HG03095 (cell line): ENCODE measurements around the gene CACNG1.
"Not testable (repeated sequence)": the region's sequence is repeated elsewhere in the genome, so short reads cannot be mapped to it uniquely, and the experiment has no call there.

Experiments used
- ATAC-seq: cut with Tn5 transposase; IDR thresholded peaks from one replicate; pipeline ENCODE4 v1.9.1; 2021; ENCODE audit warnings: moderate library complexity; ENCODE audit not compliant: unreplicated experiment

The CACNG1 gene

DNA sequence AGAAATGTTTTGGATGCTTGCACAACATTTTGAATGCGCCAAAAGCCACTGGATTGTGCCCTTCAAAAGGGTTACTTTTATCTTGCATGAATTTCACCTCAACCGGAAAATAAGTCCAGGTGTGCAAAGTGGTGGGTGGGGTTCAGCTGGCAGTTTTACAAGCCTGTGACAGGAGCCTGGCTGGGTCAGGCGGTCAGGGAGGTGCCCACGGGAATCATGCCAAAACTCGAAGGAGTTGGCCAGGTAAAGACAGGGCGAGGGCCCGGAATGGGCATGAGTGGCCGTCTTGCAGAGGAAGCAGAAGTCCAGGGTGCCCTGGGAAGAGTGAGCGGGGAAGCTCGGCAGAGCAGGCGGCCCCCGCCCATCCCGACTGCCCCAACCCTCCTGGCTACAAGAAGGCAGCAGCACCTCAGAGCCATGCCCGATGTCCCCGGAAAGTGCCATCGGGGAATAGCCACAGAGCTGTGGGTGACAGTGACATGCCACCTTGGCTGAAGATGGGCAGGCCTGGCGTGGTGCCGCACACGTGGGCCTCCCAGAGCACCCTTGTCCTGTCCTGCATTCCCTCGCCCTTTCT is 19.1 kb upstream of the CACNG1 start:
- ATAC-seq: no peak

DNA sequence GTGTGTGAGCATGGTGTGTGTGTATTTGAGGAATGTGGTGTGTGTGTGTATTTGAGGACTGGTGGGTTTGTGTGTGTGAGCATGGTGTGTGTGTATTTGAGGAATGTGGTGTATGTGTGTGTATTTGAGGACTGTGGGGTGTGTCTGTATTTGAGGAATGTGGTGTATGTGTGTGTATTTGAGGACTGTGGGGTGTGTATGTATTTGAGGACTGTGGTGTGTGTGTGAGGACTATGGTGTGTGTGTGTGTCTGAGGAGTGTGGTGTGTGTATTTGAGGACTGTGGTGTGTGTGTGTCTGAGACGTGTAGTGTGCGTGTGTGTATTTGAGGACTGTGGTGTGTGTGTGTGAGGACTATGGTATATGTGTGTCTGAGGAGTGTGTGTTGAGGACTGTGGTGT is 18.0 kb upstream of the CACNG1 start:
- no peak for ATAC-seq

DNA sequence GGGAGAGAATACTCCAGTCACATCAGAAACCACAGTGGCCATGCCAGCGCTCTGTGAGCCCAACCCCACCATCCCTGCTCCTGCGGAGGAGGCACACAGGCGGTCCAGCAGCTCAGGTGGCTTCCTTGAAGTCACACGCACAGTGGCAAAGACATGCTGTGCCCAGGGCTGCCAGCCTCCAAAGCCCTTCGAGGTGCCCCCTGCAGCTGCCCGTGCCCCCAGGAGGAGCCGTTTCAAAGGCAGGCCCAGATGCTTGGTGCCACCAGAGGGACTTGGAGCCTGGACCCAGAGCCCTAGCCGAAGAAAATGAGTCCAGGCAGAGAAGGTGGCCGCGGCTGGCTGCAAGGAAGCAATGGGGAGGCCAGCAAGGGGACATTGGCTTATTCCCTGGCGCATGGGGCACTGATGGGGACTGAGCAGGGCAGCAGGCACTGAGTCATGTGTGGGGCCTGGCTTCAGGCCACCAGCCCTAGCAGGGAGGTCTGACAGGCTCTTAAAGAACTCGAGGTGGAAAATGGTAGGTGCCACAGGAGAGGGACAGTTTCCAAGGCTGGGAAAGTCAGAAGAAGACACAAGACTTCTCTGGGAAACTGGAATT is 17.2 kb upstream of the CACNG1 start:
- ATAC-seq: no peak

DNA sequence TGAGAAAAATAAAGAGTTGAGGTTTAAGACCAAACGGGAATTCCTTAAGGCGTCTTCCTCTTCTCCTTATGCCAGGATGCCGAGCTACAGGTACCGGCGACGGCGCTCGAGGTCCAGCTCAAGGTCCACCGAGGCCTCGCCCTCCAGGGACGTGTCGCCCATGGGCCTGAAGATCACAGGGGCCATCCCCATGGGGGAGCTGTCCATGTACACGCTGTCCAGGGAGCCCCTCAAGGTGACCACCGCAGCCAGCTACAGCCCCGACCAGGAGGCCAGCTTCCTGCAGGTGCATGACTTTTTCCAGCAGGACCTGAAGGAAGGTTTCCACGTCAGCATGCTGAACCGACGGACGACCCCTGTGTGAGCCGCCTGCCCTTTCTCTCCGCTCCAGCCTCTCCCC is 13.7 kb upstream of the CACNG1 start:
- no peak for ATAC-seq

DNA sequence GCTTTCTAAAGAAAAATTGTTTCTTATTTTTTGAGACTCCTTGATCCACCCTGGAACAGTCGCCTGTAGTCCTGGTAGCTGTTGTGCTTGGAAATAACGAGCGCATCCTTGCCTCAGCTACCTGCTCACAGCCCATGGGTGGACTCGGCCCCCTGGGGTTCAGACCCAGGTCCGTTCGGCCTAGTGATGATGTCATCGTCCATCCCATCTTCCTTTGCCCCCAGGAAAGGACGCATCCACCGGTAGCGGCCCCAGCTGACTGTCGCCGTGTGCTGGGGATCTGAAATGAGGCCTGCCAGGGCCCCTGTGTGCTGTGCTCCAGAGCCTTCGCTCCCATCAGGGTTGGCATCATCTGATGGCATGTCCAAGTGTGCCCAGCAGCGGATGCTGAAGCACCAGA is 12.0 kb upstream of the CACNG1 start:
- no peak for ATAC-seq

DNA sequence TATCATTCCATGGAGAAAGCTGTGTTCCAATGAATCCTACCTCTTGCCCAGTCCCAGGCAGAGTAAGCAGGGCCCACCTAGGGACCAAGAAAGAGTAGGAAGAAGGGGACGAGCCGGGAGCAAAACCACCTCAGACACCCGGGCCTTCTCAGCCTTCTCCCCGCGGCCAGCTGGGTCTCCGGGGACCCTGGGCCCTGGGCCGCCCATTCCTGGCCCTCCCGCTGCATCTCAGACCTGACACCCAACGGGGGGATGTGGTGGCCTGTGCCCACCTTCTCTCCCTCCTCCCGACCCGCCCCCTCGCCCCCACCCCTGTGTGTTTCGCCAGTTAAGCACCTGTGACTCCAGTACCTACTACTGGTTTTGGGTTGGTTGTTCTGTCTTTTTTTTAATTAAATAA is 11.4 kb upstream of the CACNG1 start:
- no peak for ATAC-seq

DNA sequence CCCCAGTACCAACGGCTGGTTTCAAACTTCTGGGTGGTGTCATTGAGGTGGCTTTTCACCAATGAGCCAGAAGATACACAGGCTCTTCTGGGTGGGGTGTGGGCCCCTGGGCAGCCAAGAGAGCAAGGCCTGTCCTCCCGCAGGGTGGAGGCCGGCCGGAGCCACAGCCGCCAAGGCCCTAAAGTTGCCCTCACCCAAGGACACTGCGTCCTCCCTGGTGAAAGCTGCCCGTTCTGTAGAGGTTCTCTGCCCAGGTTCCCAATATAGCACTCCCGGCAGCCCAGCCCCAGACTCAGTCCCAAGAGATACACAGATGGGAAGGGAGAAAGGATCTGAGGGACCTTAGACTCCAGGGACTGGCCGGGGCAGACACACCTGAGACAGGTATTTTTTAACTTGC is 10.7 kb upstream of the CACNG1 start:
- no peak for ATAC-seq

DNA sequence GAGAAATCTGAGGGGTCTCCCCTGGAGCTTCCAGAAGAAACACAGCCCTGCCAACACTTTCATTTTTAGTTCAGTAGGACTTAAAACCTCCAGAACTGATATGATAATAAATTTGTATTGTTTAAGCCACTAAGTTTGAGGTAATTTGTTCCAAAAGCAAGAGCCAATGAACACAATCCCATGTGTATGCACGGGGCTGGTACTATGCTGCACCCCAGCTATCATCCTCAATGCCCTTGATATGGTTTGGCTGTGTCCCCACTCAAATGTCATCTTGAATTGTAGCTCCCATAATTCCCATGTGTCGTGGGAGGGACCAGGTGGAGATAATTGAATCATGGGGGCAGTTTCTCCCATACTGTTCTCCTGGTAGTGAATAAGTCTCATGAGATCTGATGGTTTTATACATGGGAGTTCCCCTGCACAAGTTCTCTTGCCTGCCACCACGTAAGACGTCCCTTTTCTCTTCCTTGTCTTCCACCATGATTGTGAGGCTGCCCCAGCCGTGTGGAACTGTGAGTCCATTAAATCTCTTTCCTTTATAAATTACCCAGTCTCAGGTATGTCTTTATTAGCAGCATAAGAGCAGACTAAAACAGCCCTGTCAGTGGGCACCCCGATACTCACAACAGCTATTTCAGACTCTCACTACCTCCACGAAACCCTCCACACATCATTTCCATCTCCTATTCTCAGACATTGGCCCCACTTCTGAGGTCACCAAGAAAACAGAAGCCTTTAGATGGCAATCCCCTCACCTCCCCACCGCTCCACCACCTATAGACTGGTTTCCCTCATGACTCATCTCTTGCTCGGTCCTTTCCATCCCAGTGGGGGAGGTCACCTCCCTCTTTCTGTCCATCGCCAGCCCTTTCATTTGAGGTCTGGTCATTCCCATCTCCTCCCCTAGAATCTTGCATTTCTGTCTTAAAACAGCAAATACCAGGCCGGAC is 8.9 kb upstream of the CACNG1 start:
- no peak for ATAC-seq

DNA sequence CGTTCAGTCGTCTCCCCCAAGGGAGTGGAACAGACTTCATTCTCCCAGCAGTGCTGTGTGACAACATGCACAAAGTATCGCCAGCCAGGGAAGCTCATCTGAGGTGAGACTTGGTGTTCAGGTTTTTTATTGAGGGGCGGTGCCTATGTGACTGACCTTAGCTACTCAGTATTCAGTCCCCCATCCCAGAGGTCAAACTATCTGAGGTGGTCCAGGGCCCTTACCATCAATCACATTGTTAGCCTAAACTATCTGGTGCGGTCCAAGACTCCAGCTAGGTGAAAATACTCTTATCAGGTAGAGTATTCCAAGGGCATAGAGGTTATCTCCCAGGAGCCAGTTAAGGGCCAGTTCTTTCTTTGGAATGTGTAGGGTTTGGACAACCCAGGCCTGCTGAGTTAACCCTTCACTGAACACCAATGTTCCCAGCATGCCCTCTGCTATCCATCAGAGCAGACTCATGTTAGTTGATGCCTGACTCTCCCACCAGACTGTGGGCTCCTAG is 5.4 kb upstream of the CACNG1 start:
- no peak for ATAC-seq

DNA sequence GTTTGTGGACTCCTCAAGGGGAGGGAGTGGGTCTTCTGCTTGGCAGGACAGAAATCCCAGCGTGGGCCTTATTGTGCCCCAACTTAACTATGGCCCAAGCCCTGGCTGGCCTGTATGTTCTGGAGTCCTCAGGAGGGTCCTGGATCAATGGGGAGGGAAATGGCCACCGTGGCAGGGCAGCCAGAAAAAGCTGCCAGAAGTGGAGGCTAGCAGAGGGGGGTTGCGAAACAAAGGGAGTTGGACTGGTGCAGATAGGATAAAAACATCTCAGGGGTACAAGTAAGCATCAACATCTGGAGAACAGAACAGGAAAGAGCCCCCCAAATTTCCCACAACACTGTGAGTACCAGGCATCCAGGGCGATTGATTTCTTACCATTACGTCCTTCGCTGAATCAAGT is 3.7 kb upstream of the CACNG1 start:
- ATAC-seq: no peak

DNA sequence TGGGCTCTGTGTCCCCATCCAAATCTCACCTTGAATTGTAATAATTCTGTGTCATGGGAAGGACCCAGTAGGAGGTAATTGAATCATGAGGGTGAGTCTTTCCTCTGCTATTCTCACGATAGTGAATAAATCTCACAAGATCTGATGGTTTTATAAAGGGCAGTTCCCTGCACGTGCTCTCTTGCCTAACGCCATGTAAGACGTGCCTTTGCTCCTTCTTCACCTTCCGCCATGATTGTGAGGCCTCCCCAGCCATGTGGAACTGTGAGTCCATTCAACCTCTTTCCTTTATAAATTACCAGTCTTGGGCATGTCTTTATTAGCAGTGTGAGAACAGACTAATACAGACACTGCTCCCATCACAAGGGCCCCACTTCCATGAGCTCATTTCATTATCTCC is 3.2 kb upstream of the CACNG1 start:
- ATAC-seq: not testable (repeated sequence)

DNA sequence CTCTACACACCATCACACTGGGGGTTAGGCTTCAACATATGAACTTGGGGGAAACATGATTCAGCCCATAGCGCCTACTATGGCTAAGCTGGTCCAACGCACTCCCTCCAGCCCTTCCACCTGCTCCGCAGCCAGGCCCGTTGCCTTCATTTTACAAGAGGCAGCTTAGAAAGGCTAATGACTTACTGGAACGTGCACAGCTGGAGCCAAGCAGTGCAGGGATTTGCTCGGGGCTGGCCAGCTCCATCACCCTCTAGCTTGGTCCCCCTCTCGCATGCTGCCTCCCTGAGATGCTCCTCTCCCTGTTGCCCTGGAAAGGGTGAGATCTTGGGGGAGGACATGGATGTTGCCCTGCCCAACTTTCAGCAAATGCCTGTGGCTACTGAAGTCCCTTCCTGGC is 2.8 kb upstream of the CACNG1 start:
- ATAC-seq: no peak

DNA sequence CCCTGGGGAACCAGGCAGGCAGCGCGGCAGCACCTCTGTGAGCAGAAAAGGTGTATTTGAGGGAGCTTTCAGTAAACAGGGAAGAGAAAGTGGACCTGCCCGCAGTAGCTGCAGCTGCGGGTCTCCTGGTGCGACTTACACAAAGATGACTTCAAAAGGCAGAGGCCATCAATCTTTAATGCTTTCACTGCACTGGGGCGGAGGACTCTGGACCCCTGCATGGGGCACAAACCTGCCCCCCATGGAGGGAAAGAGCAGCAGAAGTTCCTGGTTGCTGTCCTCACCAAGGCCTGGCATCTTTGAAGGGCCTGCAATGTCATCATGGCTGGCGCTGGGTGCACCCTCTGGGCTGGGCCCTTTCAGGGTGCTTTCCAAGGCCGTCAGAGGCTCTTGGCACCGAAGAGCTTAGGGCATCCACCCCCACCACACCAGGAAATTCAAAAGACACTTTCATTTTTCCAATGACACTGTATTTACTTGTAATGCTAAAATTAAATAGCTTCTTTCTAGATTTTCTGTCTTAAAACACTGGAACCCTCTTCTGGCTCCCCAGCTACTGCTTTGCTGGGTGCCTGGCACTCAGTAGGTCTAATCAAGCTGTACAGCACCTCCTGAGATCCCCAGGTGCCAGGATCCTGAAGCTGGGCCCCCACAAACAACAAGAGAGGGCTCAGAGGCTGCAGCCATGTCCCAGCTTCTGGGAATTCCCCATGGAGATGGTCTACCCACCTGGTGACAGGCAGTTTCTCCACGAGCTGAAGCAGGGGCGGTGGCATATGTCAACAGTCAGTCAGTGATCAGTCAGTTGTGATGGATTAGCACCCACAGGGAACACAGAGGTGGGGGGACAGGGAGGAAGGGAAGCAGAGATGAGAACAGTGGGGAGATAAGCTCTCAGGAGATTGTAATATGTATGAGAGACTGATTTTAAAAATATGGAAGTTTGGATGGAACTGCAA is 2.1 kb upstream of the CACNG1 start:
- ATAC-seq: no peak

DNA sequence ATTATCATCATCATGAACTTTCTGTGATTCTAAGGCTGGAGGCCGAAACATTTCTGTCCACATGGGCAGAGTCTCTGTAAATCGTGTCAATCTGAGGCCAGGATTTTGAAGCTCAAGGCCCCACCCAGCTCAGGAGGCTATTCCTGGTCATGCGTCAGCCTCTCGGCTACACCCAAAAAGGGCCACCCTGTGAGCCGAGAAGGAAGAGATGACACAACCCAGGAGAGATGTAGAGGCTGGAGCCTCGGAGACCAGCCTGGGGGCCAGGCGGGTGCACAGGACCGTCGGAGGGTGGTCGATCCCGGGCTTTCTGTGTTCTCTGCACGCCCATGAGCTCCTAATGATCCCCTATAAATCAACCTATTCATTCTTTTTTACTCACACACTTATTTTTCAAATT is 1.1 kb upstream of the CACNG1 start:
- no peak for ATAC-seq

DNA sequence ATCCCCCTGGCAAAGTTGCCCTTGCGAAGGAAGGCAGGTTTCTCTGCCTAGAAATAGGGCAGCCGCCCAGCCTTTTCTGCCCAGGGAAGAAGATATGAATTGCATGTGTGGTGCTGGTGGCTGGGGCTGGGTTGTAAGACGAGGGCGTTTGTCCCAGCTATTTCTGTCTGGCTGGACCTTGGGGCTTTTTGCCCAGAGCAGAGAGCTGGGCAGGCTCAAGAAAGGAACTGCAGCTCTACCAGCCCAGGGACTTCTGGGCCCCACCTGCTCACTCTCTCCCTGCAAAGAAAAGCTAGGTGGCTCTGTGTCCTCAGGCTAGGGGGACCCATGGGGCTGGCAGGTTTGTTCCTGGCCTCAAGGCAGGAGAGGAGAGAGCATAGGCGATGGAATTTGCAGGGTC is 586 bp downstream of the CACNG1 start:
- ATAC-seq: no peak

DNA sequence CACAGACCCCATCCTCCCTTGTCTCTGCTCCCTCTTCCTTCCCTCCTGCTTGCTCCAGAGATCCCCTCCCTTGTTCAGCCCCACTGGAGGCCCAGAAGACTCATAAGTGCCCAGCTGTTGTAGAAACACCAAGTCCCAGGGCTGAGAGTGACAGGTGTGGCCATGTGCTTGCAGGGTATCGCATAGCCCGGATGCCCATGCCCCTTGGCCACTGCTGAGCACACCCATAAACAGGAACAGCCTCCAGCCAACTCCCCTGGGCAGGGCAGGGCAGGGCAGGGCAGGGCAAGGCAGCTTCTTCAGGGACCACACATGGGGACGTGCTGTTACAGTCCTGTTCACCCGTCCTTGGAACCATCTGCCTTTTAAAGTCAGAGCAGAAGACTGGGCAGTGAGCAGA is 2.0 kb downstream of the CACNG1 start:
- no peak for ATAC-seq

DNA sequence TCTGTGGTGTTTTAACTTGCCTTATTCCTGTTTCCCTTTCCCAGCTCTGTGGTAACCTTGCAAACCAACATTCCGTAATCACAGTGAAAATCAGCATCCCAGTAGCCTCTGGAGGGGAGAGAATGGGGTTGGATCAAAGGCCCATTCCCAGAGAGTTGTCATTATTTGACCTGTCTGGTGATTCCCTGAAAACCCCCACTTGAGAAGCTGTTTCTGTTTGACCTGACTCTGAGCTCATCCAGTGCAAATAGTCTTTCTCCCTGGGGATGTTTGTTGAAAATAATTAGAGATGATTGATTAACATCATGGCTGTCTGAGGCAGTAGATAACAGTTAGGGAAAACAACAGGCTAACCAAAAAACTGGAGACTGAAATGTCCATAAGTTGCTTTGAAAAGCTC is 3.0 kb downstream of the CACNG1 start:
- ATAC-seq: no peak

DNA sequence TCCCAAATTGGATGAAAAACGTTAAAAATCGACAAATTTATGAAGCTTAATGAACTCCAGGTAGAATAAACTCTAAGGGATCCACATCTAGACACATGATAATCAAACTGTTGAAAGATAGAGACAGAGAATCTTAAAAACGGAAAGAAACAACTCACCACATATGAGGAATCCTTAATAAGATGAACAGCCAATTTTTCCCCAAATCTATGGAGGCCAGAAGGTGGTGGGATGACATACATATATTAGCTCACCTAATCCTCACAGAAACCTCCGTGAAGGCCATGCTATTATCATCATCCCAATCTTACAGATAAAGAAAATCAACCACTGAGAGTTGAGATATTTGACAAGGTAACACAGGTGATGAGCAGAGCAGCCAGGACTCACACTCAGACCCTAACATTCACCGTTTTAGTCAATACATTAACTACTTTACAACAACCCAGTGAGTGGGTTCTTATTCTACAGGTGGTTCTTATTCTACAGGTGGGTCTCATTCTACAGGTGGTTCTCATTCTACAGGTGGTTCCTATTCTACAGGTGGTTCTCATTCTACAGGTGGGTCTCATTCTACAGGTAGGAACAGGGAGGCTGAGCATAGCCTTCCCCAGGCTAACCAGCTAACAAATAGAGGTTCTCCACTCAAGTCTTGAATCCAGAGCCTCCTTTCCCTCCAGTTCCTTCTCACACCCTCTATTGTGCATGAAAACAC is 4.8 kb downstream of the CACNG1 start:
- no peak for ATAC-seq

DNA sequence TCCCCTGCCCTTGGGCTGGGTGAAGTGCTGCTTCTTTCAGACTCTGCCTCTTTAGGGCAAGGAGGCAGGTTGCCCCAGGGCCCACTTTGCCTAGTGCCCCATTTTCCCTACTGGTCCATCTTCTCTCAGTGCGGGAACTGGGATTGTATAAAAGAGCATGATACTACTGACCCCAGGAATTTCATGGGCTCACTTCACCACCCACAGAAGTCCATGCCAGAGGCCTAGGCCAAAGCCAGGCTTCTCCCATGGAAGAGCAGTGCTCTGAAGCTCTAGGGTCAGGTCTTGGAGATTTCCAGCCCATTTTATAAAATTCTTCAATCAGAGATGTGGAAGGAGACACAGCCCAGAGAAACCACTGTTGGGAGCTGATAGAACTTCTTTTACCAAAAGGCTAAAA is 5.7 kb downstream of the CACNG1 start:
- no peak for ATAC-seq

DNA sequence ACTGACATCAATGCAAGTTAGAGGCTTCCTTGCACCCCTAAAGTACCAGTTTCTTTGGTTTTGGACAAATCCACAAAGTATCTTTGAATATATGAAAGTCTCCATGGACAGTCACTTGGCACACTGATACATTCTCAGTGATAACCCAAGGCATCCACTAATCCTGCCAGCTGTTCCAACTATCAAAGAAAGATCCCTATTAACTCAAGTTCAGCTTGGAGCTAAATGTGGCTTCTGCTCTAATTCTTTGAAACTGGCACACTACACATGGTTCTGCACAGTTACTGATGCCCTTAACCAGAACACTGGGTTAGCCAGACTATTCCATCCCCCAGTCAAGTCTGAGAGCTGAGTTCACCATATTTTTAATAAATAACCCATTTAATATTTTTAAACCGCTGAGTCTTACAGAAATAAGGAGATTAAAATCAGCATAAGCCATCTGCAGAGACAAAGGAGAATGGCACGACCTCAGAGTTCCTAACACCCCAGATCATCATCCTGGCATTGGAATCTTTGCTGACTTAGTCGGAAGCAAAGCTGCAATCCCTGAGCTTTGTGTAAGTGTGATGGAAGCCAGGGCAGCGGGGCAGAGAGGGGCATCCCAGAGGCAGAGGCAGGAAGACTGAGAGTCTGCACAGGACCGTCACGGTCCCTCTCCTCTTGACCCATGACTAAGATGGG is 6.3 kb downstream of the CACNG1 start:
- ATAC-seq: no peak
